OCI-LY3 (cell line): ENCODE measurements around the gene MYZAP.

Source experiments
- CTCF ChIP-seq: fragments of 200-600, 300-600 bp; sonication (generic); IDR thresholded peaks from 2 replicates; pipeline ENCODE4 v1.5.1; 2014; ENCODE audit warnings: antibody characterized with exemption, low read length, low read depth
- EZH2phosphoT487 ChIP-seq: fragments of 200-600 bp; shearing (Covaris generic); IDR thresholded peaks from 2 replicates; pipeline ENCODE4 v1.6.1; 2018; ENCODE audit warnings: antibody characterized with exemption, mixed run types, low read depth

GRCh38 chr15:57555270-57555669, 36.4 kb upstream of the MYZAP start:
- TF ChIP-seq CTCF (no peak), EZH2phosphoT487 (no peak)
